Activated CD4-positive, alpha-beta T cell treated with anti-CD3 and anti-CD28 coated beads, Interleukin-2, amount 10 ng/mL, durations not matched to agents 24 days and 14 days (primary cell): ENCODE measurements around the gene HNRNPL. TPM values are rescaled to one million over a fixed set of nuclear protein-coding genes. Genes with fewer than 3 reads are reported as not detected.
"Not testable (repeated sequence)": the region's sequence is repeated elsewhere in the genome, so short reads cannot be mapped to it uniquely, and the experiment has no call there.

Experiments used
- DNase-seq: peaks from one replicate; pipeline ENCODE4 v3.0.0; 2022
- H3K27ac Mint-ChIP-seq: one replicate; pipeline ENCODE4 v1.8.0; 2022; ENCODE audit warnings: mild to moderate bottlenecking, mixed read lengths
- H3K27me3 Mint-ChIP-seq: one replicate; pipeline ENCODE4 v1.8.0; 2022; ENCODE audit warnings: mixed read lengths
- H3K36me3 Mint-ChIP-seq: one replicate; pipeline ENCODE4 v1.8.0; 2022; ENCODE audit warnings: low read depth, mild to moderate bottlenecking, mixed read lengths
- H3K4me1 Mint-ChIP-seq: one replicate; pipeline ENCODE4 v1.8.0; 2021; ENCODE audit warnings: mixed read lengths
- H3K4me3 Mint-ChIP-seq: one replicate; pipeline ENCODE4 v1.8.0; 2022; ENCODE audit warnings: mild to moderate bottlenecking, moderate library complexity, mixed read lengths
- H3K9me3 Mint-ChIP-seq: one replicate; pipeline ENCODE4 v1.8.0; 2021; ENCODE audit warnings: mixed read lengths
- intact Hi-C: fragments of 100-400 bp; cut with micrococcal nuclease; formaldehyde crosslinking; loops from one replicate; pipeline ENCODE4 v1.15.1; 2023
- total RNA-seq: library from RNA; stranded (reverse); gene quantifications from 2 replicates; pipeline ENCODE4 v1.2.3, GENCODE V29; 2022

HNRNPL gene
- total RNA-seq, 1 donor from 2014 or later, result 686 TPM

DNA sequence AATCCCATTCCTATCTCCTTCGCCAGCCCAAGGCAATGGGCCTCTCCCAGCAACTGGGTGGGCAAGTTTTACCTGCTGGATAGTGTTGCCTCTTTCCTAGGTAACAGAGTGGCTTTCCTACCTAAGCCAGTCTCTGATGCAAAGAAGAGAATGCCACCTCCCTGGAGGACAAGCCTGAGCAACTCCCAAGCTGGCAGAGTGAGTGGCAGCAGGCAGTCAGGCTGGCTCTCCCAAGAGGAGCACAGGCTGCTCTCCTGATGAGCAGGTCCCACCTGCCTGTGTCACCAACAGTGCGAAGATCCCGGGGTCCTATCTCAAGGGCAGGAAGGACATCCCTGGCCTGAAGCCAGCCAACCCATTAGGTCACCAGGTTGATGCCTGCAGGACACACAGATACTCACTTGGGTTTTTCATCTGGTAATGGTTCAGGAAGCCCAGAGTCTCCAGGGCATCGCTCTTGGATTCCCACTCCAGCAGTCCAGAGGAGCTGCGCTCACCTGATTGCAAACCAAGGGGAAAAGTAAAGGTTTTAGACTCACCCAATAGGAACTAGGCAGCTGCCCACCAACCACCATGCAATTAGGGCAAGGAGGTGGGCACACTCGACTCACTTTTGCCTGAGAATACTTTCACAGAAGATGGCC lies 12.7 kb downstream of the HNRNPL start:
- Mint-ChIP-seq H3K9me3 (no peaks in the 10 kb centered on the region), H3K4me1 (peaks cover 29% of the 10 kb centered on the region), H3K4me3 (no peak overlapping the region), H3K36me3 (peaks cover 64% of the 10 kb centered on the region), H3K27me3 (no peaks in the 10 kb centered on the region), H3K27ac (peak overlapping the region; percentile 48)
- intact Hi-C loops, result no loop called here
- DNase-seq, result no peak

GRCh38 chr19:38836159-38836982 lies 13.4 kb downstream of the HNRNPL start:
- peak overlapping the region; percentile 48 for H3K27ac Mint-ChIP-seq
- H3K4me1 Mint-ChIP-seq, result peaks cover 29% of the 10 kb centered on the region
- no peaks in the 10 kb centered on the region for H3K9me3 Mint-ChIP-seq
- H3K36me3 Mint-ChIP-seq, result peaks cover 57% of the 10 kb centered on the region
- H3K27me3 Mint-ChIP-seq, result no peaks in the 10 kb centered on the region
- intact Hi-C loops, result no loop called here
- no peak overlapping the region for H3K4me3 Mint-ChIP-seq
- DNase-seq, result no peak

DNA sequence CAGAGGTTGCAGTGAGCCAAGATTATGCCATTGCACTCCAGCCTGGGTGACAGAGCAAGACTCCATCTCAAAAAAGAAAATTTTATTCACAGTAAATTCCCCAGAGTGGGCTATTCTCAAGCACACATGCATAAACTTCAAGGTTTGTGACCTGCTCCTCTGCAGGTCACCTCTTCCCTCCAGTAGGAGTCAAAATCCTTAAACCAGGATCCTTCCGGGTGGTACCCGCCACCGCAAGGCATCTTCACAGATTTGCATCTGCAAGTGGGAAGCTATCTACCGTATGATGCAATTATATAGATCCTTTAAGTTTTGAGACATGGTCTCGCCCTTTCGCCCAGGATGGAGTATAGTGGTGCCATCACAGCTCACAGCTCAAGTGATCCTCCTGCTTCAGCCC lies 15.2 kb downstream of the HNRNPL start:
- Mint-ChIP-seq H3K27me3 (no peaks in the 10 kb centered on the region), H3K27ac (peak overlapping the region; percentile 51), H3K9me3 (no peaks in the 10 kb centered on the region), H3K36me3 (peaks cover 48% of the 10 kb centered on the region), H3K4me3 (no peak overlapping the region), H3K4me1 (peaks cover 31% of the 10 kb centered on the region)
- intact Hi-C loops, result loop anchor here (5.0 kb wide), 2 partner anchors 43 to 102 kb away; partner anchors contain the start of gene RINL
- no peak for DNase-seq

DNA sequence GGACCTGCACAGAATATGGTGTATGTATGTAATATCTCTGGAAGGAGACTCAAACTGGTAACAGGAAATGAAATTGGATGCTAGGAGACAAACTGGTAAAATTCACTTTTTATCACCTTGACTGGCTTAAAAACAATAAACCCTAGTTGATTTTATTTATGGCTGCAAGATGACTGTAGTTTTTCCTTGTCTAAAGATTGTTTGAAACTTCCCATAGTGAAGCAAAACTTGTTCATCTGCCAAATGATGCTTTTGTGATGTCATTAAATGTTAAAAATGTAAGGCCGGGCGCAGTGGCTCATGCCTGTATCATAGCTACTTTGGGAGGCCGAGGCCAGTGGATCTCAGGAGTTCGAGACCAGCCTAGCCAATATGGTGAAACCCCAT lies 15.7 kb downstream of the HNRNPL start:
- no peak overlapping the region for H3K4me3 Mint-ChIP-seq
- intact Hi-C loops, result loop anchor here (5.0 kb wide), 2 partner anchors 43 to 102 kb away; partner anchors contain the start of gene RINL
- no peaks in the 10 kb centered on the region for H3K27me3 Mint-ChIP-seq
- H3K36me3 Mint-ChIP-seq, result peaks cover 45% of the 10 kb centered on the region
- peak overlapping the region; percentile 53 for H3K27ac Mint-ChIP-seq
- no peak for DNase-seq
- H3K4me1 Mint-ChIP-seq, result peaks cover 27% of the 10 kb centered on the region
- H3K9me3 Mint-ChIP-seq, result no peaks in the 10 kb centered on the region

GRCh38 chr19:38833092-38833425 lies 16.7 kb downstream of the HNRNPL start:
- H3K4me3 Mint-ChIP-seq, result no peak overlapping the region
- intact Hi-C loops, result loop anchor here (5.0 kb wide), 2 partner anchors 44 to 101 kb away; partner anchors contain the start of gene RINL
- H3K36me3 Mint-ChIP-seq, result peaks cover 39% of the 10 kb centered on the region
- H3K4me1 Mint-ChIP-seq, result peaks cover 19% of the 10 kb centered on the region
- DNase-seq, result no peak
- H3K27me3 Mint-ChIP-seq, result no peaks in the 10 kb centered on the region
- H3K27ac Mint-ChIP-seq, result peak overlapping the region; percentile 48
- no peaks in the 10 kb centered on the region for H3K9me3 Mint-ChIP-seq

DNA sequence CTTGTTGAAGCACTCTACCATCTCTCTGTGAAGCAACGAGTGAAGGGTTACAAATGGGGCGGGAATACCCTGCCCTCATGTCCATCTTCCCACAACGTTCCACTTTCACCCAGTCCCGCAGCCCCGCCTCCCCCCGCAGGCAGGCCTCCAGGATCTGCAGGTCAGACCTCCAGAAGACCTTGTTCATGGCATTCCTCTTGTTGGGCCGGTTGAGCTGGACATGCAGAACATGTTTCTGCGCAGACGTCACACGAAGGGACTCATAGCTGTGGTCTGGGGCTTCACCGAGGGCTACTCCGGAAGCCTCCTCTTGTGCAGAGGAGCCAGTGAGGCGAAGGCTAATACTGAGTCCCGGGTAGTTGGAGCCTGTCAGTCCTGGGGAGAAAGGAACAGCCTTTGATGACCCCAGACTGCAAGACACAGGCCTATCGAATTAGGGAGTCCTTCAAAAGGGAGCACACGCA lies 18.6 kb downstream of the HNRNPL start:
- DNase-seq, result peak; percentile 81
- no peaks in the 10 kb centered on the region for H3K9me3 Mint-ChIP-seq
- peaks cover 20% of the 10 kb centered on the region for H3K4me1 Mint-ChIP-seq
- H3K4me3 Mint-ChIP-seq, result peak overlapping the region; percentile 99
- peak overlapping the region; percentile 93 for H3K27ac Mint-ChIP-seq
- H3K36me3 Mint-ChIP-seq, result peaks cover 37% of the 10 kb centered on the region
- intact Hi-C loops, result loop anchor here (1.0 to 5.0 kb wide), 5 partner anchors 11 to 99 kb away; partner anchors contain the start of genes MRPS12, RINL and SARS2
- no peaks in the 10 kb centered on the region for H3K27me3 Mint-ChIP-seq

DNA sequence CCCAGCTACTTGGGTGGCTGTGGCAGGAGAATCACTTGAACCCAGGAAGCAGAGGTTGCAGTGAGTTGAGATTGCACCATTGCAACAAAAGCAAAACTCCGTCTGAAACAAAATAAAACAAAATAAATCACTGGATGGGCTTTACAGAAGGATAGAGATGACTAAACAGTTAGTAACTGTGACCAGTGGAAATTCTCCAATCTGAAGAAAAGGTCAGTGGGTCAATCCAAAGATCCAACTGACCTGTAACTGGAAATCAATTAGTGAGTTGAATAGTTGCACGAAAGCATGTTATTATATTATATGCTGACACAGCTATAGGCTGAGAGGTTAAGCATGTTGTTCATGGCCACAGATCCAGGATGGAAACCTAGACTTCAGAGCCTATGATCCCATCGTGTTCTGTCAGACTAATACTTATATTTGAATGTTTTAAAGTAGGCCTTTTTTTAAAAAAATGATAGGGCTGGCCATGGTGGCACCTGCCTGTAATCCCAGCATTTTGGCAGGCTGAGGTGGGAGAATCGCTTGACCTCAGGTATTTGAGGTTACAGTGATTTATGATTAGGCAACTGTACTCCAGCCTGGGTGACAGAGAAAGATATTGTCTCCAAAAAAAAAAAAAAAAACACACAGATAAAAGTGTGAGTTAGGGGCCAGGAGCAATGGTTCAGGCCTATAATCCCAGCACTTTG lies 19.6 kb downstream of the HNRNPL start:
- intact Hi-C loops, result loop anchor here (5.0 kb wide), 2 partner anchors 47 to 98 kb away; partner anchors contain the start of gene RINL

GRCh38 chr19:38829203-38829602 lies 20.6 kb downstream of the HNRNPL start:
- H3K4me3 Mint-ChIP-seq, H3K9me3 Mint-ChIP-seq, DNase-seq, H3K27me3 Mint-ChIP-seq, H3K27ac Mint-ChIP-seq, intact Hi-C loops: not testable (repeated sequence)
- H3K4me1 Mint-ChIP-seq, result peaks cover 20% of the 10 kb centered on the region
- peaks cover 35% of the 10 kb centered on the region for H3K36me3 Mint-ChIP-seq

More for the DNA sequence above, 19.6 kb downstream of the HNRNPL start:
- peaks cover 20% of the 10 kb centered on the region for H3K4me1 Mint-ChIP-seq
- H3K4me3 Mint-ChIP-seq, result peak overlapping the region; percentile 99
- peak overlapping the region; percentile 8 for H3K27ac Mint-ChIP-seq
- no peaks in the 10 kb centered on the region for H3K9me3 Mint-ChIP-seq
- DNase-seq, result no peak
- H3K27me3 Mint-ChIP-seq, result no peaks in the 10 kb centered on the region
- H3K36me3 Mint-ChIP-seq, result peaks cover 30% of the 10 kb centered on the region

DNA sequence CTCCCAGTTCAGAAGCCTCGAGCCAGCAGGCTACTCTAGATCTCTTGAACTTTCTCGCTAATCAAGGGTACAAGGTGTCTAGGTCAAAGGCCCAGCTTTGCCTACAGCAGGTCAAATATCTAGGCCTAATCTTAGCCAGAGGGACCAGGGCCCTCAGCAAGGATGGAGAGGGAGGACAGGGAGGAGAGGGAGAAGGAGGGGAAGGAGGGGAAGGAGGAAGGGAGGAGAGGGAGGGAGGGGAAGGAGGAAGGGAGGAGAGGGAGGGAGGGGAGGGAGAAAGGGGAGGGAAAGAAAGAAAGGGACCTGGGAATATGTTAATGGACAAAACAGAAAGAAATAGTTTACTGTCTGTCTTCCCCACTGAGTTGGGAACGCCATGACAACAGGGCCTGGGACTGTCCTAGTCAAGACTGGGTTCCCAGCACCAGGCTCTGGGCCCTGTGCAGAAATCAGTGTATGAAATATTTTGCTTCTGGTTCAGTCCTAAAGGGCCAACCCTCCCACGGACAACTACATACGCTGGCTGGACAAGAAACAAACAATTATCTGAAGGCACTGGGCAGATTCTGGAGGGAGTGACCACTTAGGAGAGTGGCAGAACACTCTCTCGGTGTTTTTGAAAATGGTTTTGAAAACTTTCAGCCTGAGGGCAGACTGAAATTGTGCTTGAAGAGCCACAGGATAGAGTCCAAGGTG lies 22.8 kb downstream of the HNRNPL start:
- Mint-ChIP-seq H3K27me3 (no peaks in the 10 kb centered on the region), H3K4me3 (no peak overlapping the region), H3K9me3 (no peaks in the 10 kb centered on the region), H3K4me1 (peaks cover 18% of the 10 kb centered on the region), H3K36me3 (peaks cover 56% of the 10 kb centered on the region), H3K27ac (no peak overlapping the region)
- DNase-seq, result no peak
- intact Hi-C loops, result no loop called here

GRCh38 chr19:38825936-38826335 lies 23.9 kb downstream of the HNRNPL start:
- H3K27ac Mint-ChIP-seq, H3K9me3 Mint-ChIP-seq, H3K4me3 Mint-ChIP-seq, DNase-seq, intact Hi-C loops, H3K27me3 Mint-ChIP-seq: not testable (repeated sequence)
- peaks cover 59% of the 10 kb centered on the region for H3K36me3 Mint-ChIP-seq
- H3K4me1 Mint-ChIP-seq, result peaks cover 11% of the 10 kb centered on the region

DNA sequence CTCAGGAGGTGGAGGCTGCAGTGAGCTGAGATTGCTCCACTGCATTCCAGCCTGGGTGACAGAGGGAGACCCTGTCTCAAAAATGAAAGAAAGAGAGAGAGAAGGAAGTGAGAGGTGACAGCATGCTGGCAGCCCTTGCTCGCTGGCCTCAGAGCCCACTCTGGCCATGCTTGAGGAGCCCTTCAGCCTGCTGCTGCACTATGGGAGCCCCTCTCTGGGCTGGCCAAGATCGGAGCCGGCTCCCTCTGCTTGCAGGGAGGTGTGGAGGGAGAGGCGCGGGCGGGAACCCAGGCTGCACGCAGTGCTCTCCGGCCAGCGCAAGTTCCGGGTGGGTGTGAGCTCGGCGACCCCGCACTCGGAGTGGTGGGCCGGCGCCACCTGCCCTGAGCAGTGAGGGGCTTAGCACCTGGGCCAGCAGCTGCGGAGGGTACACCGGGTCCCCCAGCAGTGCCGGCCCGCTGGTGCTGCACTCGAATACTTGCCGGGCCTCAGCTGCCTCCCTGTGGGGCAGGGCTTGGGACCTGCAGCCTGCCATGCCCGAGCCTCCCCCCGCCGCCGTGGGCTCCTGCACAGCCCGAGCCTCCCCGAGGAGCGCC lies 28.5 kb downstream of the HNRNPL start:
- H3K27ac Mint-ChIP-seq, H3K4me1 Mint-ChIP-seq, H3K27me3 Mint-ChIP-seq, DNase-seq, H3K9me3 Mint-ChIP-seq, H3K4me3 Mint-ChIP-seq, intact Hi-C loops: not testable (repeated sequence)
- H3K36me3 Mint-ChIP-seq, result peaks cover 46% of the 10 kb centered on the region

GRCh38 chr19:38819231-38819920 lies 30.4 kb downstream of the HNRNPL start:
- Mint-ChIP-seq H3K9me3 (no peaks in the 10 kb centered on the region), H3K36me3 (peaks cover 49% of the 10 kb centered on the region), H3K4me3 (no peak overlapping the region), H3K27ac (no peak overlapping the region), H3K27me3 (no peaks in the 10 kb centered on the region), H3K4me1 (no peaks in the 10 kb centered on the region)
- no peak for DNase-seq
- intact Hi-C loops, result no loop called here
